ENCODE measurements around the gene WIZ. TPM values are rescaled to one million over a fixed set of nuclear protein-coding genes. Genes with fewer than 3 reads are reported as not detected.
"Not testable (repeated sequence)": the region's sequence is repeated elsewhere in the genome, so short reads cannot be mapped to it uniquely, and the experiment has no call there.

WIZ gene
- total RNA-seq, 4 donors from 2014 or later: 17.4 to 41.8 (median 33.6) TPM

- DNase-seq (ENCODE audit: low spot score): no peak
- TF ChIP-seq CTCF (IDR thresholded peaks at IDR 0.05): no peak
- no peak for ATAC-seq (ENCODE audit: low FRiP score)
These were observed 53.3 kb downstream of the WIZ start for GRCh38 chr19:15396436-15396835.

GRCh38 chr19:15395251-15395650 is 54.5 kb downstream of the WIZ start:
- ATAC-seq (ENCODE audit: low FRiP score); DNase-seq (ENCODE audit: low spot score): not testable (repeated sequence)

GRCh38 chr19:15394426-15394825 is 55.3 kb downstream of the WIZ start:
- ATAC-seq (ENCODE audit: low FRiP score): no peak
- TF ChIP-seq CTCF (IDR thresholded peaks at IDR 0.05): no peak
- DNase-seq (ENCODE audit: low spot score): no peak

- no peak for TF ChIP-seq CTCF (IDR thresholded peaks at IDR 0.05)
- DNase-seq (ENCODE audit: low spot score): no peak
- no peak for ATAC-seq (ENCODE audit: low FRiP score)
These were observed 55.8 kb downstream of the WIZ start for GRCh38 chr19:15393963-15394362.

GRCh38 chr19:15390814-15391213 is 58.9 kb downstream of the WIZ start:
- TF ChIP-seq CTCF (IDR thresholded peaks at IDR 0.05): no peak
- ATAC-seq (ENCODE audit: low FRiP score): no peak
- no peak for DNase-seq (ENCODE audit: low spot score)

GRCh38 chr19:15381864-15382263 is 67.9 kb downstream of the WIZ start:
- no peak for TF ChIP-seq CTCF (IDR thresholded peaks at IDR 0.05)
- no peak for ATAC-seq (ENCODE audit: low FRiP score)
- DNase-seq (ENCODE audit: low spot score): no peak

- no peak for TF ChIP-seq CTCF (IDR thresholded peaks at IDR 0.05)
- DNase-seq (ENCODE audit: low spot score) (no peak), ATAC-seq (ENCODE audit: low FRiP score) (no peak)
These were observed 68.3 kb downstream of the WIZ start for GRCh38 chr19:15381429-15381828.
